CD4-positive, alpha-beta memory T cell (primary cell): Measurements from ENCODE around the gene ABCB8. TPM values are rescaled to one million over a fixed set of nuclear protein-coding genes. Genes with fewer than 3 reads are reported as not detected.

ENCODE experiments used
- CTCF ChIA-PET: fragments of 350-600 bp; sonication (Branson Sonifier 250); formaldehyde crosslinking; loops from one replicate; lab custom pipeline; 2021; ENCODE audit warnings: inconsistent platforms; ENCODE audit not compliant: partially characterized antibody; lab: Charles Lee
- POLR2A ChIA-PET: fragments of 350-600 bp; sonication (Branson Sonifier 250); formaldehyde crosslinking; loops from one replicate; lab custom pipeline; 2021; ENCODE audit not compliant: partially characterized antibody; lab: Charles Lee
- DNase-seq, 5 donors: peaks; one replicate each; pipeline versions ENCODE4 v3.0.0 to v3.0.0-alpha.2; 2020 to 2022; ENCODE audit warnings: mixed read lengths in 1 of 5
- H3K27ac ChIP-seq: one replicate; pipeline ENCODE4 v1.7.0; 2013; ENCODE audit warnings: low read depth, low read length
- H3K27me3 ChIP-seq: 2 replicates; pipeline ENCODE4 v1.7.0; 2013; ENCODE audit warnings: mild to moderate bottlenecking, low read length, moderate library complexity; ENCODE audit not compliant: insufficient read depth
- H3K36me3 ChIP-seq: 2 replicates; pipeline ENCODE4 v1.7.0; 2013; ENCODE audit warnings: mild to moderate bottlenecking, low read length, moderate library complexity; ENCODE audit not compliant: insufficient read depth
- H3K4me1 ChIP-seq: 2 replicates; pipeline ENCODE4 v1.7.0; 2013; ENCODE audit warnings: mild to moderate bottlenecking, low read length, moderate library complexity; ENCODE audit not compliant: insufficient read depth
- H3K4me3 ChIP-seq, 2 donors: one replicate each; pipeline ENCODE4 v1.7.0; 2013; ENCODE audit warnings: low read length in 2 of 2, mild to moderate bottlenecking in 1 of 2
- H3K9me3 ChIP-seq, 2 donors: one replicate each; pipeline ENCODE4 v1.7.0; 2013; ENCODE audit warnings: low read length in 2 of 2, control low read depth in 1 of 2; ENCODE audit not compliant: control insufficient read depth in 1 of 2
- H3K27ac Mint-ChIP-seq, 7 donors: one replicate each; pipeline ENCODE4 v1.8.0; 2020 to 2021; ENCODE audit warnings: mixed read lengths in 7 of 7, mild to moderate bottlenecking in 6 of 7, inconsistent platforms in 3 of 7, moderate library complexity in 3 of 7
- H3K27me3 Mint-ChIP-seq, 2 donors: one replicate each; pipeline ENCODE4 v1.8.0; 2020 to 2021; ENCODE audit warnings: mixed read lengths in 2 of 2
- H3K36me3 Mint-ChIP-seq, 2 donors: one replicate each; pipeline ENCODE4 v1.8.0; 2020 to 2021; ENCODE audit warnings: mixed read lengths in 2 of 2, inconsistent platforms in 1 of 2, mild to moderate bottlenecking in 1 of 2
- H3K4me1 Mint-ChIP-seq, 4 donors: one replicate each; pipeline ENCODE4 v1.8.0; 2020 to 2021; ENCODE audit warnings: mixed read lengths in 4 of 4, mild to moderate bottlenecking in 1 of 4
- H3K4me3 Mint-ChIP-seq, 8 donors: one replicate each; pipeline ENCODE4 v1.8.0; 2020 to 2021; ENCODE audit warnings: mixed read lengths in 8 of 8, mild to moderate bottlenecking in 7 of 8, moderate library complexity in 6 of 8, inconsistent platforms in 3 of 8
- H3K9me3 Mint-ChIP-seq, 8 donors: one replicate each; pipeline ENCODE4 v1.8.0; 2020 to 2021; ENCODE audit warnings: mixed read lengths in 8 of 8, mild to moderate bottlenecking in 5 of 8, inconsistent platforms in 3 of 8, moderate library complexity in 1 of 8
- intact Hi-C: fragments of 100-400 bp; cut with micrococcal nuclease; formaldehyde crosslinking; loops from one replicate; pipeline ENCODE4 v1.15.1; 2023
- polyA plus RNA-seq, 2 donors: library from polyadenylated mRNA; unstranded; fragments of 300-500 nt; fragmentation: Illumina TruSeq; gene quantifications; one replicate each; pipeline ENCODE4 v1.2.3, GENCODE V29; 2021
- total RNA-seq, 2 experiments: library from RNA; stranded (reverse); gene quantifications; one replicate each; pipeline ENCODE4 v1.2.3, GENCODE V29; 2021

The ABCB8 gene
- total and polyA plus RNA-seq, 4 experiments from 2014 or later: 17.8 to 75.8 (median 47.0) TPM

DNA sequence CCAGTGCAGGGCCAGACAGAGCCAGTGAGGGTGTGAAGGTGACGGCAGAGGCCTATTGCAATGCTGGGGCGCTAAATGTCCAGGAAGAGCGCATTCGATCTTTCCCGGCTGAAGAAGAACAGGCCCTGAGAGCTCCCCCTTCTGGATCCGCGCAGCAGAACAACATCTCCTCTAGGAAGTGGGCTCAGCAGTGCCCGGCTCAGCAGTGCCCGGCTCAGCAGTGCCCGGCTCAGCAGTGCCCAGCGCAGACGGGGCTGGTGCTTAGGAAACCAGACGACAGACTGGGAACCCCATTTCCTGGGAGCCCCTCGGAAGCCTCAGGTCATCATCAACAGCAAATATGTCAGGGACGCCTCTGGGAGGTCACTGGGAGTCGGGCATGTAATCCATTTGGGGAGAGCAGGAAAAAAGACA is 42.1 kb upstream of the ABCB8 start:
- Histone ChIP-seq H3K4me3 (no peak overlapping the region), H3K27me3 (no peaks in the 10 kb centered on the region), H3K4me1 (peaks cover 35% of the 10 kb centered on the region), H3K27ac (no peak overlapping the region), H3K9me3 (peaks cover 3 to 13% of the 10 kb centered on the region in 2 donors), H3K36me3 (no peaks in the 10 kb centered on the region)
- Mint-ChIP-seq H3K9me3 (peaks cover 0 to 20% (median 16%) of the 10 kb centered on the region in 8 donors), H3K4me1 (peaks cover 17 to 39% (median 26%) of the 10 kb centered on the region in 4 donors), H3K27ac (peak overlapping the region in 2 of 7 donors; percentile 42 to 74), H3K36me3 (peaks cover 0 to 6% of the 10 kb centered on the region in 2 donors), H3K4me3 (peak overlapping the region in 4 of 8 donors; percentile 49 to 63 (median 56)), H3K27me3 (peaks cover 6 to 7% of the 10 kb centered on the region in 2 donors)
- peak; percentile 42 to 52 (median 47) for DNase-seq
- intact Hi-C loops: loop anchor here (1.0 to 5.0 kb wide), 3 partner anchors 12 to 699 kb away; no protein-coding TSS in a partner anchor
- CTCF ChIA-PET: interaction anchor here (0.8 to 5.7 kb wide), 27 partner anchors 8 to 198 kb away, joined by 3 to 86 read pairs (median 5); partner anchors contain the start of gene ABCB8
- POLR2A ChIA-PET: interaction anchor here (0.9 to 3.3 kb wide), 5 partner anchors 11 to 32 kb away, joined by 4 to 31 read pairs (median 7); no protein-coding TSS in a partner anchor

DNA sequence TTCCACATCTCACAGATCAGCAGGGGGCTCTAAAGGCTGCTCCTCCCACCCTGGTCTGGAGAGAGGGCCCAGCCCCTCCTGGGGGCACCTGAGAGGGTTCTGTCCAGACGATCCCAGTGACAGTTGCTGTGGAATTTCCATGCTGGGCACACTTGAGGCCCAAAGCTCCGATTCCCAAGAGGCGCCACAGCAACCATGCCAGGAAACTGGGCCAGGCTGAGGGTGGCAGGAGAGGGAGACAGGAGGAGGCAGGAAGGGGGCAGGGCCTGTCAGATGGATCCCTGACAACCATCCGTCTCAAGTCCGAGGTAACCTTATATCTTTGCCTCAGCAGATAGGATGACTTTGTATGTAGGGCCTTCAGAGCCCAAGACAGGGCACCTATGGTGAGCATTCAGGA is 41.7 kb upstream of the ABCB8 start:
- Mint-ChIP-seq H3K4me1 (peaks cover 17 to 43% (median 26%) of the 10 kb centered on the region in 4 donors), H3K36me3 (peaks cover 0 to 6% of the 10 kb centered on the region in 2 donors), H3K4me3 (peak overlapping the region in 1 of 8 donors; percentile 8), H3K27me3 (peaks cover 2 to 4% of the 10 kb centered on the region in 2 donors), H3K9me3 (peaks cover 0 to 24% (median 20%) of the 10 kb centered on the region in 8 donors), H3K27ac (no peak overlapping the region)
- intact Hi-C loops: loop anchor here (1.0 to 5.0 kb wide), 3 partner anchors 12 to 699 kb away; no protein-coding TSS in a partner anchor
- ChIA-PET POLR2A (interaction anchor here (0.7 to 3.3 kb wide), 5 partner anchors 22 to 155 kb away, joined by 4 to 12 read pairs (median 4); no protein-coding TSS in a partner anchor), CTCF (interaction anchor here (1.0 to 5.7 kb wide), 15 partner anchors 8 to 89 kb away, joined by 3 to 86 read pairs (median 9); partner anchors contain the start of gene ABCB8)
- DNase-seq: no peak
- H3K9me3 ChIP-seq: peaks cover 3 to 15% of the 10 kb centered on the region in 2 donors
- peaks cover 35% of the 10 kb centered on the region for H3K4me1 ChIP-seq
- no peak overlapping the region for H3K4me3 ChIP-seq
- H3K27ac ChIP-seq: no peak overlapping the region
- H3K36me3 ChIP-seq: no peaks in the 10 kb centered on the region
- H3K27me3 ChIP-seq: no peaks in the 10 kb centered on the region

DNA sequence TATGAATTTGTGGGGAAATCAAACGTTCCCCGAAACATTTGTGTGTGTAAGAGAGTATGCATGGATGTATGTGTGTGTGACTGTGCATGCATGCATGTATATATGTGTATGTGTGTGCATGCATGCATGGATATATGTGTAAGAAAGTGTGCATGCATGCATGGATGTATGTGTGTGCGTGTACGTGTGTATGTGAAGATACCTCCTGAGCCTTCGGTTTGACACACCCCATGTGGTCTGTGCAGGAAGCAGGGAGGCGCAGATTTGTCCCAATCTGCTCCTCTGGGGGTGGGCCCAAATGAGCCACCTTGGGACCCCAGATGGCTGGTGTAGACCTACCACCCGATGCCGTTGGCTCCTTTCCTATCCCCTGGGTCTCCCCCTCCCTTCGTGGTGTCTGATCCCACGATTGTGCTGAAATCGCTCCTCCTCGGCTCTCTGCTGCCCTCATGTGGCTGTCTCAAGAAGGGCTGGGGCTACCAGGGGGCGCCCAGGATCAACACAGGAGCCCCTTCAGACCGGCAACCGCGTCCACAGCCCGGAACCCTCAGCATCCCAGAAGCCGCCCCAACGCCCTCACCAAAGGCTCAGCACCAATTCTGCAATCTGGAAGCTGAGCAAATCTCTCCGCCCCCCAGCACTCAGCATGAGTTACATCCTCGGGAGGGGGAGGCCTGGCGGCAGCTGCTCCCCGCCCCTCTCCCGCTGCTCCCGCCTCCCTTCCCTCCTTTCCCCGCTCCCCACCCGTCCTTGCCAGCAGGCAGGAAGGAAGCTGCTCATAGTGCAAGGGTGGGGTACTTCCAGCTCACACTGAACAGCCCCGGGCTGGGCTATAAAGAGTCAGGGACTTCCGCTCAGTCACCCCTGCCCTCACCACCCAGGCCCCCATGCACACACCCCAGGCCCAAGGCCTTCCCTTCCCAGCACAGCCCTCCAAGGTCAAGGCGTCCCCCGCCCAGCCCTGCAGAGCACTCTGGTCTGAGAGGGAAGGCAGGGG is 39.7 kb upstream of the ABCB8 start:
- intact Hi-C loops: loop anchor here (1.0 to 5.0 kb wide), 3 partner anchors 30 to 701 kb away; no protein-coding TSS in a partner anchor
- Histone ChIP-seq H3K36me3 (no peaks in the 10 kb centered on the region), H3K9me3 (peaks cover 3 to 15% of the 10 kb centered on the region in 2 donors), H3K27me3 (no peaks in the 10 kb centered on the region), H3K4me3 (peak overlapping the region in 1 of 2 donors; percentile 47), H3K27ac (no peak overlapping the region), H3K4me1 (peaks cover 35% of the 10 kb centered on the region)
- ChIA-PET POLR2A (interaction anchor here (0.7 to 1.7 kb wide), 9 partner anchors 13 to 40 kb away, joined by 3 to 7 read pairs (median 4); partner anchors contain the start of gene ABCB8), CTCF (interaction anchor here (0.5 to 7.6 kb wide), 16 partner anchors 8 to 122 kb away, joined by 3 to 98 read pairs (median 5); partner anchors contain the start of gene ABCB8)
- Mint-ChIP-seq H3K4me1 (peaks cover 18 to 50% (median 31%) of the 10 kb centered on the region in 4 donors), H3K27ac (peak overlapping the region; percentile 23 to 95 (median 83)), H3K36me3 (peaks cover 0 to 8% of the 10 kb centered on the region in 2 donors), H3K4me3 (peak overlapping the region; percentile 55 to 85 (median 75)), H3K9me3 (peaks cover 0 to 26% (median 21%) of the 10 kb centered on the region in 8 donors), H3K27me3 (no peaks in the 10 kb centered on the region)
- DNase-seq: peak; percentile 53 to 72 (median 70)

DNA sequence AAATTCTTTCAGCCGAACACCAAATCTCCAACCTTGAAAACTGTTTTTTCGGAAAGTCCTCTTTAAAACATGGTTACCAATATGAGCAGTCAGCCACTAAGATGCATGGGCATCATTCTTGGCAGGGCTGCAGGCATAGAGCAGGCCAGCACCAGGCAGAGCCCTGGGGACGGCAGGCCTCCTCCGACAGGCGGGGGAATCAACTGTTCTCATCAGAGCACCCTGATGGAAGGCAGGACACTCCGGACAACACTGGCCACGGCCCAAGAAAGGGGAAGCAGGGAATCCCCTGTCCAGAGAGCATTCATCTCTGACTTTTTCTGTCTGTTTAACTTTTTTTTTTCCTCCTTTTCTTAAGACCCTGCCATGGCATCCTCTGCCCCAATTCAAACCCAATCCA is 38.8 kb upstream of the ABCB8 start:
- POLR2A ChIA-PET: interaction anchor here (0.7 to 1.7 kb wide), 8 partner anchors 14 to 39 kb away, joined by 3 to 7 read pairs (median 4); partner anchors contain the start of gene ABCB8
- CTCF ChIA-PET: interaction anchor here (0.5 to 7.6 kb wide), 16 partner anchors 9 to 121 kb away, joined by 3 to 98 read pairs (median 5); partner anchors contain the start of gene ABCB8
- H3K27ac Mint-ChIP-seq: peak overlapping the region in 2 of 7 donors; percentile 35 to 68

DNA sequence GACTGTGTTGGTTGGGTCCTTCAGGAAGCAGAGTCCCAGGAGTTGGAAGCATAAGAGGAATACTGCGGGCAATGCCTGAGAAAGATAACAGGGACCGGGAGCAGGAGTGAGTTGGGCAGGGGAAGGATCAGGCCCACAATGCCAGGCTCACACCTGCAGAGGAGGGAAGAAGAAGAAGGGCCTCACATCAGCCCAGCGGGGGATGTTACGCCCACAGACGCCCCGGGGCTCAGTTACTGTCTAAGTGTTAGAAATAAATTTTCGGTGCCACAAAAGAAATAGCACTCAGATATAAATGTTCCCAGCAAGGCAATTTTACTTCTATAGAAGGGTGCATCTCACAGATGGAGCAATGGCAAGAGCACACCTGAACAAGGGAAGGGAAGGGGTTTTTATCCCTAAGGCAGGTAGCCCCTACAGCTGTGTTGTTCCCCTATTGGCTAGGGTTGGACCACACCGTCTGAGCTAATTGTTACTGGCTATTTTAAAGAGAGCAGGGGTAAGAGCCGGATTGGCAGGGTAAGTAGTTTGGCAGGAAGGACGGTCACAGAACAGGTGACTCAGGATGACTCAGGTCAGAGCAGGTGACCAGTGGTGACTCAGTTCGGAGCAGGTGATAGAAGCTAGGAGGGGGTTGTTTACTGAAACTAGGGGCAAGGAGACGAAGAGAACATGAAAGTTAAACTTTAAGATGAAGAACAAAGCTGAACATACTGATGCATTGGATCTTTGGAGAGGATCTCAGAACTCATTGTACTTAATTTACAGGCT is 37.6 kb upstream of the ABCB8 start, which contains the start of gene NOS3:
Gene NOS3, plus strand, starts transcription at position 602 of the 771 bp plus-strand sequence. CDS start 2,787 bp downstream, outside the sequence.
- Histone ChIP-seq H3K36me3 (no peaks in the 10 kb centered on the region), H3K9me3 (peaks cover 3 to 15% of the 10 kb centered on the region in 2 donors), H3K4me3 (no peak within 1 kb of the TSS), H3K4me1 (peaks cover 51% of the 10 kb centered on the region), H3K27ac (no peak within 1 kb of the TSS), H3K27me3 (no peaks in the 10 kb centered on the region)
- ChIA-PET CTCF (interaction anchor here (2.2 to 7.6 kb wide), 5 partner anchors 19 to 92 kb away, joined by 6 to 98 read pairs (median 36); partner anchors contain the start of gene ABCB8), POLR2A (interaction anchor here (1.7 to 5.8 kb wide), 2 partner anchors 16 to 19 kb away, joined by 5 to 68 read pairs; no protein-coding TSS in a partner anchor)
- H3K27me3 Mint-ChIP-seq: no peaks in the 10 kb centered on the region
- peak within 1 kb of the TSS in 4 of 8 donors; percentile 6 to 70 (median 20) for H3K4me3 Mint-ChIP-seq
- peaks cover 0 to 26% (median 21%) of the 10 kb centered on the region in 8 donors for H3K9me3 Mint-ChIP-seq
- peaks cover 0 to 8% of the 10 kb centered on the region in 2 donors for H3K36me3 Mint-ChIP-seq
- H3K4me1 Mint-ChIP-seq: peaks cover 20 to 60% (median 42%) of the 10 kb centered on the region in 4 donors
- H3K27ac Mint-ChIP-seq: peak within 1 kb of the TSS in 4 of 7 donors; percentile 15 to 84 (median 68)
- peak in 1 of 5 donors; percentile 29 for DNase-seq
- intact Hi-C loops: no loop called here

More for the DNA sequence above, 38.8 kb upstream of the ABCB8 start:
- no peaks in the 10 kb centered on the region for H3K36me3 ChIP-seq
- Mint-ChIP-seq H3K9me3 (peaks cover 0 to 26% (median 21%) of the 10 kb centered on the region in 8 donors), H3K4me1 (peaks cover 20 to 59% (median 36%) of the 10 kb centered on the region in 4 donors), H3K4me3 (peak overlapping the region in 1 of 8 donors; percentile 70), H3K27me3 (no peaks in the 10 kb centered on the region), H3K36me3 (peaks cover 0 to 8% of the 10 kb centered on the region in 2 donors)
- peak in 1 of 5 donors; percentile 14 for DNase-seq
- no peak overlapping the region for H3K27ac ChIP-seq
- peaks cover 3 to 15% of the 10 kb centered on the region in 2 donors for H3K9me3 ChIP-seq
- H3K4me1 ChIP-seq: peaks cover 43% of the 10 kb centered on the region
- intact Hi-C loops: loop anchor here (5.0 kb wide), 1 partner anchor 702 kb away; no protein-coding TSS in a partner anchor
- H3K27me3 ChIP-seq: no peaks in the 10 kb centered on the region
- H3K4me3 ChIP-seq: no peak overlapping the region
